ENCODE measurements around the gene HOXB6.

HOXB6 gene

GRCh38 chr17:48621410-48622392 lies 16.9 kb upstream of the HOXB6 start:
- no peak for DNase-seq

- DNase-seq: no peak
Measured at GRCh38 chr17:48620461-48621139, 15.8 kb upstream of the HOXB6 start.

- no peak for DNase-seq
Measured at GRCh38 chr17:48619826-48620449, 15.2 kb upstream of the HOXB6 start.

- DNase-seq: peak; percentile 87
Measured at GRCh38 chr17:48618256-48618896, 13.6 kb upstream of the HOXB6 start.

GRCh38 chr17:48617471-48618255 lies 12.9 kb upstream of the HOXB6 start:
- DNase-seq: no peak

- no peak for DNase-seq
Measured at GRCh38 chr17:48616717-48617470, 12.1 kb upstream of the HOXB6 start.

GRCh38 chr17:48615963-48616716 lies 11.4 kb upstream of the HOXB6 start:
- DNase-seq: no peak

- DNase-seq: no peak
Measured at GRCh38 chr17:48615047-48615962, 10.5 kb upstream of the HOXB6 start, which contains the start of gene HOXB8. Gene HOXB8, minus strand, starts transcription at chr17:48615292. Its CDS starts 588 bp downstream, at chr17:48614704.

- DNase-seq: no peak
Measured at GRCh38 chr17:48613862-48614694, 9.3 kb upstream of the HOXB6 start.

- peak; percentile 57 for DNase-seq
Measured at GRCh38 chr17:48612854-48613691, 8.3 kb upstream of the HOXB6 start.

- no peak for DNase-seq
Measured at GRCh38 chr17:48612456-48612853, 7.7 kb upstream of the HOXB6 start.

GRCh38 chr17:48611681-48612455 lies 7.1 kb upstream of the HOXB6 start:
- no peak for DNase-seq

- no peak for DNase-seq
Measured at GRCh38 chr17:48611213-48611612, 6.4 kb upstream of the HOXB6 start.

- DNase-seq: peak; percentile 64
Measured at GRCh38 chr17:48610282-48611211, 5.8 kb upstream of the HOXB6 start, which contains the start of gene HOXB7. Gene HOXB7, minus strand, starts transcription at chr17:48611017. Its CDS starts 99 bp downstream, at chr17:48610918.

GRCh38 chr17:48609759-48610281 lies 5.0 kb upstream of the HOXB6 start:
- DNase-seq: no peak

All from CD4-positive, alpha-beta T cell treated with Interleukin-17A for 1 hour (primary cell).